ENCODE measurements around the gene ZFTA. TPM values are rescaled to one million over a fixed set of nuclear protein-coding genes. Genes with fewer than 3 reads are reported as not detected.

ZFTA gene
- total and polyA plus RNA-seq, 2 donors (not counting 3 experiments of a cell fraction or from before 2014, with no cell fraction given) = 9.9 to 25.2 TPM

- no peak overlapping the region for H3K27ac ChIP-seq (ENCODE audit: insufficient read depth, low read depth, low read length)
- H3K79me2 ChIP-seq (ENCODE audit: control insufficient read depth, insufficient read depth, low read length) = no peaks in the 10 kb centered on the region
- H3K4me1 ChIP-seq (ENCODE audit: control insufficient read depth, extremely low read depth, insufficient read depth, low read length) = peaks cover 8% of the 10 kb centered on the region
- H3K9me3 ChIP-seq (replicated peaks; ENCODE audit: control insufficient read depth, insufficient read depth, low read length) = no peaks in the 10 kb centered on the region
- no peak for TF ChIP-seq MYC (IDR thresholded peaks at IDR 0.05; ENCODE audit: low read depth, low read length)
- TF ChIP-seq GATA2 (IDR thresholded peaks at IDR 0.05; ENCODE audit: insufficient read depth, insufficient read length, low read depth, low read length) = no peak
- TF ChIP-seq CTCF (IDR thresholded peaks at IDR 0.05; ENCODE audit: extremely low read depth in 1 of 2, insufficient read depth in 1 of 2, low read depth in 1 of 2, low read length in 2 of 2) = no peak
- TF ChIP-seq POLR2A (IDR thresholded peaks at IDR 0.05; ENCODE audit: low read depth, low read length) = no peak
- TF ChIP-seq MAX (IDR thresholded peaks at IDR 0.05; ENCODE audit: insufficient read depth, insufficient read length) = no peak
- no peak for TF ChIP-seq JUN (IDR thresholded peaks at IDR 0.05; ENCODE audit: borderline replicate concordance, insufficient read depth, insufficient read length, low read depth)
- no peak for TF ChIP-seq FOS (IDR thresholded peaks at IDR 0.05; ENCODE audit: borderline replicate concordance, insufficient read depth, low read length)
- no peak for TF ChIP-seq EZH2 (IDR thresholded peaks at IDR 0.05; ENCODE audit: borderline replicate concordance, low read depth, low read length, severe bottlenecking)
- TF ChIP-seq POLR2AphosphoS5 (IDR thresholded peaks at IDR 0.05; ENCODE audit: insufficient read depth, low read depth, low read length) = no peak
- POLR2A ChIA-PET = interaction anchor here (1.5 kb wide), 1 partner anchor 11 kb away, joined by 3 read pairs; the partner anchor contains the start of gene ZFTA
- H2AFZ ChIP-seq (ENCODE audit: low read depth, low read length) = no peak overlapping the region
- no TSS peak for BruUV-seq (replicated peaks)
- intact Hi-C loops (cut with micrococcal nuclease) (no loop called here), dilution Hi-C loops (cut with MboI; ENCODE audit: extremely low pct_ligation_motif_present, low sequenced_read_pairs) (no loop called here)
- CTCF ChIA-PET = interaction anchor here (0.9 to 1.6 kb wide), 5 partner anchors 11 to 873 kb away, joined by 3 to 7 read pairs (median 3); partner anchors contain the start of gene ZFTA
- no peaks in the 10 kb centered on the region for H3K36me3 ChIP-seq (ENCODE audit: control insufficient read depth in 2 of 2, extremely low read depth in 1 of 2, insufficient read depth in 2 of 2, low read length in 2 of 2)
- no peak overlapping the region for H3K4me2 ChIP-seq (ENCODE audit: insufficient read depth, low read length)
- H3K9ac ChIP-seq (replicated peaks; ENCODE audit: extremely low read depth, insufficient read depth, low read length) = no peak overlapping the region
- H4K20me1 ChIP-seq (replicated peaks; ENCODE audit: control insufficient read depth, extremely low read depth, insufficient read depth, low read length) = no peaks in the 10 kb centered on the region
- peak; percentile 31 for DNase-seq (ENCODE audit: low read depth, low spot score)
- peak; percentile 43 for FAIRE-seq
- H3K4me3 ChIP-seq (replicated peaks in 1 of 3; ENCODE audit: insufficient read depth in 1 of 3, low read depth in 1 of 3, low read length in 3 of 3) = no peak overlapping the region
- H3K27me3 ChIP-seq (ENCODE audit: control insufficient read depth in 2 of 2, insufficient read depth in 2 of 2, low read length in 2 of 2) = peaks cover 0 to 2% of the 10 kb centered on the region in 2 experiments
- no peaks in the 10 kb centered on the region for H3K9me1 ChIP-seq (replicated peaks; ENCODE audit: control insufficient read depth, extremely low read depth, insufficient read depth, low read length)
Observed at GRCh38 chr11:63779039-63779438, 10.5 kb upstream of the ZFTA start.
